Suprapubic skin (tissue), 4 donors: ENCODE measurements around the gene MOCS2. TPM values are rescaled to one million over a fixed set of nuclear protein-coding genes. Genes with fewer than 3 reads are reported as not detected.
"Not testable (repeated sequence)": the region's sequence is repeated elsewhere in the genome, so short reads cannot be mapped to it uniquely, and the experiment has no call there.

Experiments
- DNase-seq, 2 donors: peaks; one replicate each; pipeline ENCODE4 v3.0.0-alpha.2; 2019; ENCODE audit warnings: low spot score in 2 of 2
- H3K27ac ChIP-seq: fragments of 200-600 bp; sonication (generic); one replicate; pipeline ENCODE4 v1.5.1; 2019
- H3K27me3 ChIP-seq: fragments of 200-600 bp; sonication (generic); one replicate; pipeline ENCODE4 v1.5.1; 2019
- H3K36me3 ChIP-seq: fragments of 200-600 bp; sonication (generic); one replicate; pipeline ENCODE4 v1.5.1; 2019
- H3K4me1 ChIP-seq: fragments of 200-600 bp; sonication (generic); one replicate; pipeline ENCODE4 v1.5.1; 2019
- H3K4me3 ChIP-seq: fragments of 200-600 bp; sonication (generic); one replicate; pipeline ENCODE4 v1.5.1; 2019; ENCODE audit warnings: mild to moderate bottlenecking
- H3K9me3 ChIP-seq: fragments of 200-600 bp; sonication (generic); one replicate; pipeline ENCODE4 v1.5.1; 2019
- CTCF ChIP-seq, 2 donors: fragments of 200-600 bp in 1 of 2; fragments of 450-650 bp in 1 of 2; sonication (generic) in 1 of 2; IDR thresholded peaks; one replicate each; pipeline ENCODE4 v1.5.1; 2016 to 2019; ENCODE audit warnings: antibody characterized with exemption in 2 of 2, mild to moderate bottlenecking in 1 of 2, moderate library complexity in 1 of 2
- EP300 ChIP-seq: sonication (generic); formaldehyde crosslinking; IDR thresholded peaks from one replicate; pipeline ENCODE4 v1.6.1; 2017; ENCODE audit warnings: antibody characterized with exemption
- POLR2A ChIP-seq, 2 donors: fragments of 450-650 bp; IDR thresholded peaks; one replicate each; pipeline ENCODE4 v1.6.1; 2017; ENCODE audit warnings: antibody characterized with exemption in 2 of 2, mild to moderate bottlenecking in 2 of 2, moderate library complexity in 2 of 2
- POLR2AphosphoS5 ChIP-seq, 3 donors: sonication (generic); formaldehyde crosslinking; IDR thresholded peaks; one replicate each; pipeline ENCODE4 v1.6.1; 2017; ENCODE audit warnings: antibody characterized with exemption in 3 of 3
- WGBS: methylation state at CpG from one replicate; pipeline ENCODE4 v1.1.5; 2018; 5-methylcytosine and 5-hydroxymethylcytosine counted together
- total RNA-seq, 4 donors: library from RNA; depleted of rRNA; stranded (reverse); fragments of >200 nt; gene quantifications; one replicate each; pipeline ENCODE4 v1.1.0, GENCODE V29; 2016

MOCS2 gene
- total RNA-seq, 4 donors from 2014 or later: 17.4 to 31.0 (median 23.0) TPM

DNA sequence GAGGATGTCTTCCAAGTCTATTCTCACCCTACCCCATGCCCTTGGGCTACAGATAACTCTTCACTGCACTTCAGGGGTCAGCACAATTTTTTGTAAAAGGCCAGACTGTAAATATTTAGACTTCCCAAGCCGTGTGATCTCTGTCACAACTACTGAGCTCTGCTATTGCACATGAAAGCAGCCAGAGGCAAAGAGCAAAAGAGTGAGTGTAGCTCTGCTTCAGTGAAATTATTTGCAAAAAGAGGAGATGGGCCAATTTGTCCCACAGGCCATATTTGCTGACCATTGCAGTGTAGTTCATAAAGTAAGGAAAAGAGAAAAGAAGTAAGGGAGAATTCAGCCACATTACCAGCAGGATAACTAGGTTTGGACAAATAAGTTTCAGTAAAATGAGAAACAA is 7.0 kb upstream of the MOCS2 start:
- no peak overlapping the region for H3K27ac ChIP-seq
- no peak for DNase-seq
- H3K27me3 ChIP-seq: no peaks in the 10 kb centered on the region
- no peak for TF ChIP-seq CTCF (IDR thresholded peaks at IDR 0.05)
- no peak for TF ChIP-seq POLR2AphosphoS5 (IDR thresholded peaks at IDR 0.05)
- no peak for TF ChIP-seq POLR2A (IDR thresholded peaks at IDR 0.05)
- TF ChIP-seq EP300: no peak
- H3K4me1 ChIP-seq: no peaks in the 10 kb centered on the region
- 81% methylated on average over 1 of the region's 1 CpG for WGBS
- no peak overlapping the region for H3K4me3 ChIP-seq
- H3K36me3 ChIP-seq: no peaks in the 10 kb centered on the region
- H3K9me3 ChIP-seq: no peaks in the 10 kb centered on the region

DNA sequence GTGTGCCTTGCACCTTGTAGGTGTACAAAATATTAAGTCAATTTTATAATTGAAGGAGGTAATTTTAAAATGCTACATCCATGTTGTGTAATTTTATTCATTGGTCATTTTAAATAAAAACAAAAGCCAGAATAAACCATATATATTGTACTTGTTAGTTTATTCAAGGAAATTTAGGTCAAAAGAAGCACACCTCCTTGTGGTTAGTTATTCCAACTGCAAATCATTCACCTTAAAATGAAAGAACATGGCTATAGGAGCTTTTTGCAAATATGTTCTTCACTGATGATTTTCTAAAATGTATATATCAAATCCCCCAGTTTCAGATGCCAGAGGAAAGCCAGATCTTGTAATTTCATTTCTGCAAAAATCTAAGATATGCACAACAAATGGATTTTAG is 5.4 kb upstream of the MOCS2 start:
- no peak for DNase-seq
- Histone ChIP-seq H3K27me3 (no peaks in the 10 kb centered on the region), H3K9me3 (no peaks in the 10 kb centered on the region), H3K27ac (no peak overlapping the region), H3K4me3 (no peak overlapping the region), H3K36me3 (no peaks in the 10 kb centered on the region), H3K4me1 (peaks cover 8% of the 10 kb centered on the region)
- TF ChIP-seq POLR2A (IDR thresholded peaks at IDR 0.05) (no peak), POLR2AphosphoS5 (IDR thresholded peaks at IDR 0.05) (no peak), EP300 (no peak)

DNA sequence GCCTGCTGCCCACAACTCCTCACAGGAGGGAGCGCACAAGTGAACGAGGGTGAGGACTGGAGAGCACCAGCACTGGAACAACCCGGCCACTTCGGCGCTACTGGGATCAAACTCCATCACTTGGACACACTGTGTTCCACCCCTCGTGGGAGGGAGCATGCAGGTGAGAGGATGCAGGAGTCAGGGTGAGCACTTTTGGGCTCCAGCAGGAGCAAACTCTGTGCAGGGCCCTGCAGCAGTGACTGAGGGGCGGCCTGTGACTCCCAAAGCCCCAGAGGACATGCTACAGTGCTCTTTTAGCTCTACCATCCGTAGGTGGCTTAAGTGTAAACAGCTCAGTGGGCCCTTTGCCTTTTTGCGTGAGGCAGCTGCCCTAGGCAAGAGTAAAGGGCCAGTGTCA is 4.4 kb upstream of the MOCS2 start:
- no peak for DNase-seq
- Histone ChIP-seq H3K4me1 (peaks cover 12% of the 10 kb centered on the region), H3K27me3 (no peaks in the 10 kb centered on the region), H3K36me3 (no peaks in the 10 kb centered on the region), H3K9me3 (no peaks in the 10 kb centered on the region), H3K27ac (no peak overlapping the region), H3K4me3 (no peak overlapping the region)
- no peak for TF ChIP-seq POLR2A (IDR thresholded peaks at IDR 0.05)
- TF ChIP-seq POLR2AphosphoS5 (IDR thresholded peaks at IDR 0.05): no peak
- no peak for TF ChIP-seq EP300
- no peak for TF ChIP-seq CTCF (IDR thresholded peaks at IDR 0.05)
- 90% methylated on average over 9 of the region's 9 CpGs for WGBS

DNA sequence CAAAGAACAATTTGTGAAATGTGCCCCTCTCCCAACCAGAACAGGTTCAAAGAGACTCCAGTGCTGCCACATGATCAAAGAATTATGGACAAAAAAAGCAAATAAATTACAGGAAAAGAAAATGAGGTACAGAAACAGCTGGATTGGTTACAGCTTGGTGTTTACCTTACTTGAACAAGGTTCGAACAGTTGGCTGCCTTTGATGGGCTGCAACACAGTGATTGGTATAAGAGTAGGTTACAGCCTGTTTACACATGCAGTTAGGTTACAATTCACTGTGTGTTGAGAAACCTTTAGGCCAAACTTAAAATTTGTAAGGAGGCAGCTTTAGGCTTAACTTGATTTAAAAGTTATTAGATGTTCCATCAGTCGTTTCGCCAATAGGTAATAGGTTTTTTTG is 3.4 kb upstream of the MOCS2 start:
- no peaks in the 10 kb centered on the region for H3K36me3 ChIP-seq
- no peak for DNase-seq
- 87% methylated on average over 3 of the region's 3 CpGs for WGBS
- peaks cover 21% of the 10 kb centered on the region for H3K4me1 ChIP-seq
- H3K9me3 ChIP-seq: no peaks in the 10 kb centered on the region
- TF ChIP-seq EP300: no peak
- TF ChIP-seq CTCF (IDR thresholded peaks at IDR 0.05): no peak
- TF ChIP-seq POLR2AphosphoS5 (IDR thresholded peaks at IDR 0.05): no peak
- TF ChIP-seq POLR2A (IDR thresholded peaks at IDR 0.05): no peak
- H3K27ac ChIP-seq: no peak overlapping the region
- no peaks in the 10 kb centered on the region for H3K27me3 ChIP-seq
- H3K4me3 ChIP-seq: no peak overlapping the region

GRCh38 chr5:53112307-53112706 is 2.8 kb upstream of the MOCS2 start:
- H3K36me3 ChIP-seq, H3K4me3 ChIP-seq, H3K9me3 ChIP-seq, H3K27me3 ChIP-seq, H3K27ac ChIP-seq, DNase-seq: not testable (repeated sequence)
- 87% methylated on average over 6 of the region's 6 CpGs for WGBS
- peaks cover 22% of the 10 kb centered on the region for H3K4me1 ChIP-seq

- Histone ChIP-seq H3K4me1 (peaks cover 22% of the 10 kb centered on the region), H3K27me3 (no peaks in the 10 kb centered on the region), H3K36me3 (no peaks in the 10 kb centered on the region), H3K9me3 (no peaks in the 10 kb centered on the region), H3K27ac (no peak overlapping the region), H3K4me3 (no peak overlapping the region)
- DNase-seq: no peak
- WGBS: 86% methylated on average over 1 of the region's 1 CpG
- TF ChIP-seq EP300: no peak
- no peak for TF ChIP-seq POLR2AphosphoS5 (IDR thresholded peaks at IDR 0.05)
- no peak for TF ChIP-seq POLR2A (IDR thresholded peaks at IDR 0.05)
- no peak for TF ChIP-seq CTCF (IDR thresholded peaks at IDR 0.05)
Measured at GRCh38 chr5:53111139-53111538, 1.6 kb upstream of the MOCS2 start.
